BLaER1 (cell line): ENCODE measurements around the gene RGS19.

ENCODE experiments used
- H3K27ac ChIP-seq: shearing (Covaris generic); formaldehyde crosslinking; 2 replicates; pipeline ENCODE4 v1.8.1; 2022
- H3K27me3 ChIP-seq: shearing (Covaris generic); formaldehyde crosslinking; 2 replicates; pipeline ENCODE4 v1.8.1; 2022
- H3K36me3 ChIP-seq: shearing (Covaris generic); formaldehyde crosslinking; 2 replicates; pipeline ENCODE4 v1.8.1; 2022
- H3K4me1 ChIP-seq: shearing (Covaris generic); formaldehyde crosslinking; 2 replicates; pipeline ENCODE4 v1.8.1; 2022
- H3K4me2 ChIP-seq: shearing (Covaris generic); formaldehyde crosslinking; 2 replicates; pipeline ENCODE4 v1.8.1; 2022
- H3K4me3 ChIP-seq: shearing (Covaris generic); formaldehyde crosslinking; 2 replicates; pipeline ENCODE4 v1.8.1; 2022
- H3K9ac ChIP-seq: shearing (Covaris generic); formaldehyde crosslinking; 2 replicates; pipeline ENCODE4 v1.8.1; 2022
- H3K9me3 ChIP-seq: shearing (Covaris generic); formaldehyde crosslinking; 2 replicates; pipeline ENCODE4 v1.8.1; 2022
- H4K20me1 ChIP-seq: shearing (Covaris generic); formaldehyde crosslinking; 2 replicates; pipeline ENCODE4 v1.8.1; 2022
- Cebpa-rat ChIP-seq: shearing (Covaris generic); IDR thresholded peaks from 2 replicates; pipeline ENCODE4 v1.8.1; 2022

RGS19 gene

DNA sequence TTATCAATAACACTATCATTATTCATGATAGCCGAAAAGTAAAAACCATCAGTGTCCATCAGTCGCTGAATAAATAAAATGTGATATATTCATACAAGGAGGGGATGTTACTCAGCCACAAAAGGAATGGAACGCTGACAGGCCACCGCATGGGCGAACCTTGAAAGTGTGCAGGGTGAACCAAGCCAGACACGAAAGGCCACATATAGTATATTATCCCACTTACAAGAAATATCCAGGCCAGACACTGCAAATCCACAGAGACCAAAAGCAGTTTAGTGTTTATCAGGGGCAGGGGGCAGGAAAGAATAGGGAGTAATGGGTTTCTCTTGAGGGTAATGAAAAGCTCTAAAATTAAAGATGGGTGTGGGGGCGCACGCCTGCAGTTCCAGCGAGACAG, 35.5 kb downstream of the RGS19 start:
- no peaks in the 10 kb centered on the region for H3K9me3 ChIP-seq
- H4K20me1 ChIP-seq = peaks cover 12% of the 10 kb centered on the region
- no peak overlapping the region for H3K9ac ChIP-seq
- no peak overlapping the region for H3K4me3 ChIP-seq
- no peak overlapping the region for H3K27ac ChIP-seq
- no peak overlapping the region for H3K4me2 ChIP-seq
- TF ChIP-seq Cebpa-rat = no peak
- peaks cover 60% of the 10 kb centered on the region for H3K4me1 ChIP-seq
- H3K36me3 ChIP-seq = no peaks in the 10 kb centered on the region
- H3K27me3 ChIP-seq = peaks cover 91% of the 10 kb centered on the region

DNA sequence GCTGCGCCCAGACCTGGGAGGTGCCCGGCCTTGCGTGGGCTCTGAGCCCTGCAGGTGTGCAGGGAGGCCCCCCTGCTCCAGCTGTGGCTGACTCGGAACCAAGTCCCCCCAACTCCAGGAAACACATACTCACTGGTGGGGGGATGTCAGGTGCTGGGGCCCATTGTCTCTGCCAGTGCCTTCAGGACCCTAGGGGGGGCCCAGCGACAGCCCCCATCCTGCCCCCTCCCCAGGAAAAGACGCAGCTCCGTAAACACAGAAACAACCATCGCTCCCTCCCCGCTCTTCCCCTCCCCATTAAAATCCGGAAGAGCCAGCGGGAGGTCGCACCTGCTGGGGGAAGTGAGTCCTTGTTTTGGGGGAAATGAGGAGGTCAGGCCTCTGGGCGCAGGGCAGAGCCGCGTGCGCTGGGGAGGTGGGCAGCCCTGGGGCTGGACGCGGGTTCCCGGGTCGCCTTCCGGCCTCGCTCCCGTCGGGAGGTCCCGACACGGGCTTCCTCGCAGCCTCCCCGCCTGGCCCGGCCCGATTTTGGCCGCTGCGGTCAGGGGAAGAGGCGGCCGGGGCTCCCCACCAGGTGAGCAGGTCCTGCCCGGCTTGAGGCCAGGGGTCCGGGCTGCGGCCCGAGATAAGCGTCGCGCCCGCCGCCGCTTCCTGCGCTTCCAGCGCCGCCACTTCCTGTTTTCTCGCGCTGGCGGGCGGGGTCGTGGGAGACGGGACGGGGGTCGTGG, 37.1 kb downstream of the RGS19 start:
- H4K20me1 ChIP-seq = peaks cover 4% of the 10 kb centered on the region; the same call in 1 of the 2 replicates
- peak overlapping the region; percentile 73 for H3K9ac ChIP-seq
- H3K27ac ChIP-seq = peak overlapping the region; percentile 81
- peaks cover 64% of the 10 kb centered on the region for H3K4me1 ChIP-seq
- H3K4me2 ChIP-seq = peak overlapping the region; percentile 99
- TF ChIP-seq Cebpa-rat = no peak
- peak overlapping the region; percentile 65 for H3K4me3 ChIP-seq
- no peaks in the 10 kb centered on the region for H3K36me3 ChIP-seq
- no peaks in the 10 kb centered on the region for H3K9me3 ChIP-seq
- peaks cover 88% of the 10 kb centered on the region for H3K27me3 ChIP-seq

DNA sequence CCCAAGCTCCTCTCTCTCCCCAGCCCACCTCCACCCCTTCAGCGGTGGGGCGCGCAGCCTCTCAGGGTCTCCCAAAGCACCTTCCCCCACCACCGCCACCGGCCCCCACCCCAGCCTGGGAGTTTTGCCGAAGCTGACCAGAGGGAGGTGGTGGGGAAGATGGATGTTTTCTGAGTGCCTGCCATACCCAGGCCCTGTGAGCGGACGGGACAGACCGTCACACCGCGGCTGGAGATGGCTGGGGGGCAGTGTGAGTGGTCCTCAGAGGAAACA, 37.6 kb downstream of the RGS19 start:
- Histone ChIP-seq H3K4me1 (peaks cover 69% of the 10 kb centered on the region), H3K9me3 (no peaks in the 10 kb centered on the region), H3K27ac (peak overlapping the region; percentile 81), H3K36me3 (no peaks in the 10 kb centered on the region), H3K27me3 (peaks cover 88% of the 10 kb centered on the region), H4K20me1 (peaks cover 9% of the 10 kb centered on the region; the same call in 1 of the 2 replicates), H3K9ac (peak overlapping the region; percentile 73), H3K4me3 (peak overlapping the region; percentile 65), H3K4me2 (peak overlapping the region; percentile 99)
- no peak for TF ChIP-seq Cebpa-rat

- TF ChIP-seq Cebpa-rat = peak; percentile 85
- peak overlapping the region; percentile 99 for H3K4me2 ChIP-seq
- H3K9ac ChIP-seq = no peak overlapping the region; the same call in 1 of the 2 replicates
- peak overlapping the region; percentile 24; the same call in 1 of the 2 replicates for H3K27ac ChIP-seq
- H3K27me3 ChIP-seq = peaks cover 86% of the 10 kb centered on the region
- peak overlapping the region; percentile 65; the same call in 1 of the 2 replicates for H3K4me3 ChIP-seq
- no peaks in the 10 kb centered on the region for H3K36me3 ChIP-seq
- H3K9me3 ChIP-seq = no peaks in the 10 kb centered on the region
- peaks cover 74% of the 10 kb centered on the region for H3K4me1 ChIP-seq
- peaks cover 14% of the 10 kb centered on the region; the same call in 1 of the 2 replicates for H4K20me1 ChIP-seq
Measured at GRCh38 chr20:64041040-64041780, 38.1 kb downstream of the RGS19 start.

GRCh38 chr20:64040231-64041039, 38.9 kb downstream of the RGS19 start:
- Histone ChIP-seq H3K27me3 (peaks cover 78% of the 10 kb centered on the region), H3K9ac (no peak overlapping the region), H3K27ac (peak overlapping the region; percentile 24; the same call in 1 of the 2 replicates), H3K4me2 (peak overlapping the region; percentile 99), H3K36me3 (no peaks in the 10 kb centered on the region), H3K9me3 (no peaks in the 10 kb centered on the region), H4K20me1 (peaks cover 21% of the 10 kb centered on the region; the same call in 1 of the 2 replicates), H3K4me1 (peaks cover 78% of the 10 kb centered on the region), H3K4me3 (no peak overlapping the region)
- TF ChIP-seq Cebpa-rat = no peak

GRCh38 chr20:64039293-64040160, 39.8 kb downstream of the RGS19 start:
- H3K9ac ChIP-seq = peak overlapping the region; percentile 78
- H3K4me3 ChIP-seq = peak overlapping the region; percentile 69
- peaks cover 7% of the 10 kb centered on the region for H3K36me3 ChIP-seq
- H4K20me1 ChIP-seq = peaks cover 29% of the 10 kb centered on the region; the same call in 1 of the 2 replicates
- H3K4me1 ChIP-seq = peaks cover 84% of the 10 kb centered on the region
- TF ChIP-seq Cebpa-rat = no peak
- H3K4me2 ChIP-seq = peak overlapping the region; percentile 99
- peaks cover 69% of the 10 kb centered on the region for H3K27me3 ChIP-seq
- H3K27ac ChIP-seq = peak overlapping the region; percentile 86; the same call in 1 of the 2 replicates
- H3K9me3 ChIP-seq = no peaks in the 10 kb centered on the region

DNA sequence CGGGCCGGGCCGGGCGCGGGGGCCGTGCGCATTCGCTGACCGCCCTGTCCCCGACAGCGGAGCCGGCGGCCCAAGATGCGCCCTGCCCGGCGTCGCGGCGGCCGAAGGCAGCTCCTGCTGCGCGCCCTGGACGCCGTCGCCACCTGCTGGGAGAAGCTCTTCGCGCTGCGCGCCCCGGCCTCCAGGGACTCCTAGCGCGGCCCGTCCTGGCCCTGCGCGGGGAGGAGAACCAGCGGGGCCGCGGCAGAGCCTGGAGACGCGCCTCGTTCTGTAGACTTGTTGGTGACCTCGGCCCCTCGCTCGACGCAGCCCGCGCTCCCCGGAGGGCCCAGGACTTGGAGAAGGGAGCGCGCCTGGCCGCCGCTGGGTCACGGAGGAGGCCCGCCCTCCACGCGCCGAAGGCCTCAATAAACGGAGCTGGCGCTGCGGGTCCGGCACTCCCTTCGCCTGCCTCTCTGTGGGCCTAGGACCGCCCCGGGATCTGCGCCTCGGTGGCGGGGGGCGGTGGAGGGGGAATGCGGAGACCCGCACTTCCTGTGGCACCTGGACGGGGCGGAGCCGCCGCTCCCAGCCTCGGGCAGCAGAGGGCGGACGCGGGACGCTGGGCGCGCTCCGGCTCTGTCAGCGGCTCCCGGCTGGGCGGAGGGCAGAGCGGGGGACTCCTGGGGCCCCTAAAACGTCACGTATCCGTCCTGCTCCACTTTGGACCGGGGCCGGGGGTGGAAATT, 40.6 kb downstream of the RGS19 start:
- Histone ChIP-seq H3K36me3 (peaks cover 15% of the 10 kb centered on the region), H3K9ac (peak overlapping the region; percentile 78), H3K27me3 (peaks cover 61% of the 10 kb centered on the region), H3K27ac (peak overlapping the region; percentile 86), H3K4me1 (peaks cover 84% of the 10 kb centered on the region), H4K20me1 (peaks cover 37% of the 10 kb centered on the region; the same call in 1 of the 2 replicates), H3K4me3 (peak overlapping the region; percentile 69), H3K4me2 (peak overlapping the region; percentile 99), H3K9me3 (no peaks in the 10 kb centered on the region)
- TF ChIP-seq Cebpa-rat = no peak

- Histone ChIP-seq H3K4me3 (peak overlapping the region; percentile 69), H3K27ac (peak overlapping the region; percentile 86), H3K9ac (peak overlapping the region; percentile 78), H3K27me3 (peaks cover 57% of the 10 kb centered on the region), H3K4me1 (peaks cover 82% of the 10 kb centered on the region), H3K9me3 (no peaks in the 10 kb centered on the region), H4K20me1 (peaks cover 42% of the 10 kb centered on the region; the same call in 1 of the 2 replicates), H3K36me3 (peaks cover 20% of the 10 kb centered on the region), H3K4me2 (peak overlapping the region; percentile 99)
- TF ChIP-seq Cebpa-rat = no peak
Measured at GRCh38 chr20:64038224-64038564, 41.1 kb downstream of the RGS19 start.
